ENCODE measurements around the gene SBK3. TPM values are rescaled to one million over a fixed set of nuclear protein-coding genes. Genes with fewer than 3 reads are reported as not detected.
"Not testable (repeated sequence)": the region's sequence is repeated elsewhere in the genome, so short reads cannot be mapped to it uniquely, and the experiment has no call there.

SBK3 gene
- total and polyA plus RNA-seq, 8 donors, result 0.20 to 6.2 (median 0.56) TPM; not detected in 3

- TF ChIP-seq, protein P1, sequence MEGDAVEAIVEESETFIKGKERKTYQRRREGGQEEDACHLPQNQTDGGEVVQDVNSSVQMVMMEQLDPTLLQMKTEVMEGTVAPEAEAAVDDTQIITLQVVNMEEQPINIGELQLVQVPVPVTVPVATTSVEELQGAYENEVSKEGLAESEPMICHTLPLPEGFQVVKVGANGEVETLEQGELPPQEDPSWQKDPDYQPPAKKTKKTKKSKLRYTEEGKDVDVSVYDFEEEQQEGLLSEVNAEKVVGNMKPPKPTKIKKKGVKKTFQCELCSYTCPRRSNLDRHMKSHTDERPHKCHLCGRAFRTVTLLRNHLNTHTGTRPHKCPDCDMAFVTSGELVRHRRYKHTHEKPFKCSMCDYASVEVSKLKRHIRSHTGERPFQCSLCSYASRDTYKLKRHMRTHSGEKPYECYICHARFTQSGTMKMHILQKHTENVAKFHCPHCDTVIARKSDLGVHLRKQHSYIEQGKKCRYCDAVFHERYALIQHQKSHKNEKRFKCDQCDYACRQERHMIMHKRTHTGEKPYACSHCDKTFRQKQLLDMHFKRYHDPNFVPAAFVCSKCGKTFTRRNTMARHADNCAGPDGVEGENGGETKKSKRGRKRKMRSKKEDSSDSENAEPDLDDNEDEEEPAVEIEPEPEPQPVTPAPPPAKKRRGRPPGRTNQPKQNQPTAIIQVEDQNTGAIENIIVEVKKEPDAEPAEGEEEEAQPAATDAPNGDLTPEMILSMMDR (IDR thresholded peaks at IDR 0.05), result no peak
- TF ChIP-seq POLR2A (IDR thresholded peaks at IDR 0.05) (no peak), POLR2AphosphoS5 (IDR thresholded peaks at IDR 0.05) (no peak), EP300 (IDR thresholded peaks at IDR 0.05) (no peak)
- DNase-seq, result peak in 1 of 2 donors; percentile 9
- 84 to 89% (median 88%) methylated on average over 72 to 90 of the region's 90 CpGs for WGBS, 5 donors
- peak overlapping the region; percentile 73 to 95 (median 82) for H3K4me3 ChIP-seq
- intact Hi-C loops (cut with DNase I; ENCODE audit: low total_unique reads), result no loop called here
- H3K9me3 ChIP-seq, result no peaks in the 10 kb centered on the region
- H3K36me3 ChIP-seq, result peaks cover 16 to 31% (median 29%) of the 10 kb centered on the region in 4 donors
- H3K4me1 ChIP-seq, result peaks cover 20 to 35% (median 31%) of the 10 kb centered on the region in 4 donors
- H3K27ac ChIP-seq, result peak overlapping the region in 4 of 5 donors; percentile 92 to 96 (median 94)
- H3K27me3 ChIP-seq, result no peaks in the 10 kb centered on the region
These were observed 33.7 kb upstream of the SBK3 start for GRCh38 chr19:55578761-55579747.

DNA sequence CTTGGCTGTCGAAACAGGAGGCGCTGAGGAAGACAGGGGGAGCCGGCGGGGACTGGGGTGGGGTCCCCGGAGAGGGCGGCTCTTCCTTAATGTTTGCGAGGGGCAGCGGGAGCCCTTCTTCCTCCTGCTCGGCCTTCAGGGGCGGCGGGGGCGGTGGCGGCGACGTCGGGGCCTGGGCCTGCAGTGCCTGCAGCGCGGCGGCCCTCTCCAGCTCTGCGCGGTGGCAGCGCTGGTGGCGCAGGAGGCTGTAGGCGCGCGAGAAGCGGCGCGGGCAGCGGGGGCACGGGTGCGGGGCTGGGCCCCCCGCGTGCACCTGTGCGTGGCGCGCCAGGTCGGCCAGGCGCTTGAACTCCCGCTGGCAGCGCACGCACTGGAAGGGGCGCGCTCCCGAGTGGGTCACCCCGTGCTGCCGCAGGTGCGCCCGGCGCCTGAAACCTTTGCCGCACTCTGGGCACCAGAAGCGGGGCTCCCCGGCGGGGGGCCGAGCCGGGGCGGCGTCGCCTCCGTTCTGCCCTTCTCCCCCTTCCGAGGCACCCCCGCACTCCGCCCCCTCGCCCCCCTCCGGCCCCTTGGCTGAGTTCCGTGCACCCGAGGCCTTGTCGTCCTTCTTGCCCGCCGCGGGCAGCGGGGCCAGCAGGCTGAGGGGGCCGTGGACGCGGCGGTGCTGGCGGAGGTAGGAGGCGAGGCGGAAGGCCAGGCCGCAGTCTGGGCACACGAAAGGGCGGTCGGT lies 32.9 kb upstream of the SBK3 start:
- TF ChIP-seq POLR2A (IDR thresholded peaks at IDR 0.05) (no peak), EP300 (IDR thresholded peaks at IDR 0.05) (no peak), POLR2AphosphoS5 (IDR thresholded peaks at IDR 0.05) (no peak)
- TF ChIP-seq, protein P1 (IDR thresholded peaks at IDR 0.05), result no peak
- DNase-seq, result no peak
- Histone ChIP-seq H3K27ac (no peak overlapping the region), H3K9me3 (no peaks in the 10 kb centered on the region), H3K4me1 (peaks cover 20 to 35% (median 31%) of the 10 kb centered on the region in 4 donors), H3K36me3 (peaks cover 16 to 31% (median 29%) of the 10 kb centered on the region in 4 donors), H3K27me3 (no peaks in the 10 kb centered on the region), H3K4me3 (no peak overlapping the region)
- intact Hi-C loops (cut with DNase I; ENCODE audit: low total_unique reads), result no loop called here
- WGBS, 5 donors, result 93 to 95% (median 95%) methylated on average over 54 to 83 of the region's 83 CpGs

DNA sequence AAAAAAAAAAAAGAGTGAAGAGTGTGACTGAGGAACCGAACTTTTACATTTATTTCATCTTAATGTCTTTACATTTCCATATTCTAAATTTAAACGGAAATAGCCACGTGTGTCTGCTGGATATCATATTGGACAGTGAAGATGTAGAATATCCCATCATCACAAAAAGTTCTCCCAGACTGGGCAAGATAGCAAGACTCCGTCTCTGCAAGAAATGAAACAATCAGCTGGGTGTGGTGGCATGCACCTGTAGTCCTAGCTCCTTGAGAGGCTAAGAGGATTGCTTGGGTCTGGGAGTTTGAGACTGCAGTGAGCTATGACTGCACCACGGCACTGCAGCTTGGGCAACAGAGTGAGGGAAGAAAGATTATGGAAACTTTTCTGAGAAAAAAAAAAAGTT lies 31.4 kb upstream of the SBK3 start:
- peaks cover 16 to 31% (median 29%) of the 10 kb centered on the region in 4 donors for H3K36me3 ChIP-seq
- H3K4me1 ChIP-seq, result peaks cover 12 to 25% (median 23%) of the 10 kb centered on the region in 4 donors
- no peak overlapping the region for H3K27ac ChIP-seq
- no peak overlapping the region for H3K4me3 ChIP-seq
- intact Hi-C loops (cut with DNase I; ENCODE audit: low total_unique reads), result no loop called here
- no peaks in the 10 kb centered on the region for H3K9me3 ChIP-seq
- 88 to 89% (median 88%) methylated on average over 5 of the region's 5 CpGs for WGBS, 5 donors
- no peak for DNase-seq
- no peaks in the 10 kb centered on the region for H3K27me3 ChIP-seq
- TF ChIP-seq, protein P1 (IDR thresholded peaks at IDR 0.05), result no peak
- TF ChIP-seq POLR2A (IDR thresholded peaks at IDR 0.05) (no peak), POLR2AphosphoS5 (IDR thresholded peaks at IDR 0.05) (no peak), EP300 (IDR thresholded peaks at IDR 0.05) (no peak)

DNA sequence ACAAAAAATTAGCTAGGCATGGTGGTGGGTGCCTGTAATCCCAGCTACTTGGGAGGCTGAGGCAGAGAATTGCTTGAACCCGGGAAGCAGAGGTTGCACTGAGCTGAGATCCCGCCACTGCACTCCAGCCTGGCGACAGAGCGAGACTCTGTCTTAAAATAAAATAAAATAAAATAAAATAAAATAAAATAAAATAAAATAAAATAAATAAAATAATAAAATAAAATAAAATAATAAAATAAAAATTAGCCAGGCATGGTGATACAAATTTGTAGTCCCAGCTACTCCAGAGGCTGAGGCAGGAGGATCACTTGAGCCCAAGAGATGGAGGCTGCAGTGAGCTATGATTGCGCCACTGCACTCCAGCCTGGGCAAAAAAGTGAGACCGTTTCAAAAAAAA lies 28.6 kb upstream of the SBK3 start:
- H3K4me3 ChIP-seq; H3K9me3 ChIP-seq; H3K4me1 ChIP-seq; intact Hi-C loops (cut with DNase I; ENCODE audit: low total_unique reads); DNase-seq; H3K27ac ChIP-seq; H3K27me3 ChIP-seq: not testable (repeated sequence)
- 84 to 89% (median 84%) methylated on average over 6 of the region's 6 CpGs for WGBS, 5 donors
- peaks cover 14 to 26% (median 24%) of the 10 kb centered on the region in 4 donors for H3K36me3 ChIP-seq

GRCh38 chr19:55569477-55569876 lies 24.1 kb upstream of the SBK3 start:
- WGBS, 5 donors, result 88 to 99% (median 94%) methylated on average over 5 of the region's 5 CpGs
- H3K4me3 ChIP-seq; H3K27ac ChIP-seq; intact Hi-C loops (cut with DNase I; ENCODE audit: low total_unique reads); H3K9me3 ChIP-seq; DNase-seq; H3K36me3 ChIP-seq: not testable (repeated sequence)
- H3K27me3 ChIP-seq, result peaks cover 0 to 10% (median 0%) of the 10 kb centered on the region in 3 donors
- peaks cover 4 to 13% (median 6%) of the 10 kb centered on the region in 4 donors for H3K4me1 ChIP-seq

All from stomach (tissue), 9 donors.